ENCODE results near the gene CLOCK.

DNA sequence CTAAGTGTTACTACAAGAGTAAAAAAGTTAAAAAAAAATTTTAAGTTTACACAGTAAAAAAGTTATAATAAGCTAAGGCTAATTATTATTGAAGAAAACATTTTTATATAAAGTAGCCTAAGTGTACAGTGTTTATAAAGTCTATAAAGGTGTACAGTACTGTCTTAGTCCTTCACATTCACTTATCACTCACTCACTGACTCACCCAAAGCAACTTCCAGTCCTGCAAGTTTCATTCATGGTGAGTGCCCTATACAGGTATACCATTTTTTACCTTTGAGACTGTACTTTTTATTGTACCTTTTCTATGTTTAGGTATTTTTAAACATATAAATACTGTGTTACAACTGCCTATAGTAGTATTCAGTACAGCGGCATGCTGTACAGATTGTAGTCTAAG lies 76.7 kb downstream of the CLOCK start:
- TF ChIP-seq EZH2 (IDR thresholded peaks at IDR 0.05) = no peak
- TF ChIP-seq, protein P1, sequence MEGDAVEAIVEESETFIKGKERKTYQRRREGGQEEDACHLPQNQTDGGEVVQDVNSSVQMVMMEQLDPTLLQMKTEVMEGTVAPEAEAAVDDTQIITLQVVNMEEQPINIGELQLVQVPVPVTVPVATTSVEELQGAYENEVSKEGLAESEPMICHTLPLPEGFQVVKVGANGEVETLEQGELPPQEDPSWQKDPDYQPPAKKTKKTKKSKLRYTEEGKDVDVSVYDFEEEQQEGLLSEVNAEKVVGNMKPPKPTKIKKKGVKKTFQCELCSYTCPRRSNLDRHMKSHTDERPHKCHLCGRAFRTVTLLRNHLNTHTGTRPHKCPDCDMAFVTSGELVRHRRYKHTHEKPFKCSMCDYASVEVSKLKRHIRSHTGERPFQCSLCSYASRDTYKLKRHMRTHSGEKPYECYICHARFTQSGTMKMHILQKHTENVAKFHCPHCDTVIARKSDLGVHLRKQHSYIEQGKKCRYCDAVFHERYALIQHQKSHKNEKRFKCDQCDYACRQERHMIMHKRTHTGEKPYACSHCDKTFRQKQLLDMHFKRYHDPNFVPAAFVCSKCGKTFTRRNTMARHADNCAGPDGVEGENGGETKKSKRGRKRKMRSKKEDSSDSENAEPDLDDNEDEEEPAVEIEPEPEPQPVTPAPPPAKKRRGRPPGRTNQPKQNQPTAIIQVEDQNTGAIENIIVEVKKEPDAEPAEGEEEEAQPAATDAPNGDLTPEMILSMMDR (IDR thresholded peaks at IDR 0.05) = no peak
- TF ChIP-seq EZH2phosphoT487 (IDR thresholded peaks at IDR 0.05) = no peak

Measured in neural progenitor cell (in vitro differentiated cells).